WTC11 (cell line): ENCODE measurements around the gene IFT20. TPM values are rescaled to one million over a fixed set of nuclear protein-coding genes. Genes with fewer than 3 reads are reported as not detected.

Experiments
- ATAC-seq: fragments of 200-7000 bp; cut with Tn5 transposase; 2 replicates; pipeline ENCODE4 v1.10.0; 2021; ENCODE audit warnings: mild to moderate bottlenecking, moderate library complexity
- CTCF ChIA-PET: fragments of 300-600 bp; sonication (Branson Sonifier 250); formaldehyde crosslinking; loops from one replicate; lab custom pipeline; 2021; ENCODE audit warnings: antibody characterized with exemption; lab: Charles Lee
- POLR2A ChIA-PET: fragments of 350-600 bp; sonication (Branson Sonifier 250); formaldehyde crosslinking; loops from one replicate; lab custom pipeline; 2021; ENCODE audit warnings: antibody characterized with exemption; lab: Charles Lee
- DNase-seq: peaks from one replicate; pipeline ENCODE4 v3.0.0; 2021; ENCODE audit warnings: low spot score
- H3K27ac Mint-ChIP-seq: 2 replicates; pipeline ENCODE4 v1.8.0; 2021; ENCODE audit warnings: mixed read lengths
- H3K27me3 Mint-ChIP-seq: 2 replicates; pipeline ENCODE4 v1.8.0; 2021; ENCODE audit warnings: low read depth, mild to moderate bottlenecking, moderate library complexity, mixed read lengths
- H3K36me3 Mint-ChIP-seq: 2 replicates; pipeline ENCODE4 v1.8.0; 2021; ENCODE audit warnings: mixed read lengths
- H3K4me1 Mint-ChIP-seq: 2 replicates; pipeline ENCODE4 v1.8.0; 2022; ENCODE audit warnings: mixed read lengths
- H3K4me3 Mint-ChIP-seq: 2 replicates; pipeline ENCODE4 v1.8.0; 2021; ENCODE audit warnings: mild to moderate bottlenecking, moderate library complexity, mixed read lengths
- H3K9me3 Mint-ChIP-seq: 2 replicates; pipeline ENCODE4 v1.8.0; 2021; ENCODE audit warnings: mixed read lengths
- GRHL2 ChIP-seq: fragments of 250-450 bp; sonication (Bioruptor Pico); IDR thresholded peaks from 2 replicates; pipeline ENCODE4 v1.8.0; 2022; ENCODE audit warnings: mild to moderate bottlenecking, moderate library complexity; ENCODE audit not compliant: insufficient replicate concordance, severe bottlenecking
- GTF2I ChIP-seq: fragments of 250-450 bp; sonication (Bioruptor Pico); conservative IDR thresholded peaks from 2 replicates; pipeline ENCODE4 v1.4.0; 2021; ENCODE audit warnings: mild to moderate bottlenecking
- OVOL2 ChIP-seq: fragments of 250-450 bp; sonication (Bioruptor Pico); IDR thresholded peaks from 2 replicates; pipeline ENCODE4 v1.9.0; 2021; ENCODE audit warnings: mild to moderate bottlenecking, borderline replicate concordance
- TP53 ChIP-seq: sonication (generic); formaldehyde crosslinking; IDR thresholded peaks from 2 replicates; pipeline ENCODE4 v1.8.1; 2023; ENCODE audit warnings: mild to moderate bottlenecking, missing genetic modification reagents
- ZNF219 ChIP-seq: sonication (generic); formaldehyde crosslinking; IDR thresholded peaks from 2 replicates; pipeline ENCODE4 v1.8.0; 2023; ENCODE audit warnings: missing genetic modification reagents, mild to moderate bottlenecking, borderline replicate concordance
- total RNA-seq: library from RNA; stranded (reverse); gene quantifications from 3 replicates; pipeline ENCODE4 v1.2.3, GENCODE V29; 2021
- TF ChIP-seq, protein P1 (sequence below): sonication (generic); formaldehyde crosslinking; IDR thresholded peaks from 2 replicates; pipeline ENCODE4 v1.8.1; 2022; ENCODE audit warnings: mild to moderate bottlenecking, moderate library complexity, missing genetic modification reagents
- TF ChIP-seq, protein P2 (sequence below): sonication (generic); formaldehyde crosslinking; IDR thresholded peaks from 2 replicates; pipeline ENCODE4 v1.8.1; 2023; ENCODE audit warnings: mild to moderate bottlenecking, missing genetic modification reagents
- TF ChIP-seq, protein P3 (sequence below): fragments of 250-450 bp; sonication (Bioruptor Pico); IDR thresholded peaks from 2 replicates; pipeline ENCODE4 v1.9.0; 2021; ENCODE audit warnings: moderate library complexity, mild to moderate bottlenecking, inconsistent platforms, borderline replicate concordance
- TF ChIP-seq, protein P4 (sequence below): fragments of 250-450 bp; sonication (Bioruptor Pico); IDR thresholded peaks from 2 replicates; pipeline ENCODE4 v1.9.0; 2021; ENCODE audit warnings: mild to moderate bottlenecking, borderline replicate concordance
- TF ChIP-seq, protein P5 (sequence below): sonication (generic); formaldehyde crosslinking; IDR thresholded peaks from 2 replicates; pipeline ENCODE4 v1.8.0; 2022; ENCODE audit warnings: missing genetic modification reagents
- TF ChIP-seq, protein P6 (sequence below): sonication (generic); formaldehyde crosslinking; IDR thresholded peaks from 2 replicates; pipeline ENCODE4 v1.8.0; 2023; ENCODE audit warnings: missing genetic modification reagents
- TF ChIP-seq, protein P7 (sequence below): sonication (generic); formaldehyde crosslinking; conservative IDR thresholded peaks from 2 replicates; pipeline ENCODE4 v1.8.1; 2022; ENCODE audit warnings: mild to moderate bottlenecking, missing genetic modification reagents
- TF ChIP-seq, protein P8 (sequence below): fragments of 250-450 bp; sonication (Bioruptor Pico); conservative IDR thresholded peaks from 2 replicates; pipeline ENCODE4 v1.9.0; 2021; ENCODE audit warnings: mild to moderate bottlenecking
- TF ChIP-seq, protein P9 (sequence below): sonication (generic); formaldehyde crosslinking; IDR thresholded peaks from 2 replicates; pipeline ENCODE4 v1.8.1; 2023; ENCODE audit warnings: mild to moderate bottlenecking, missing genetic modification reagents
- TF ChIP-seq, protein P10 (sequence below): fragments of 250-450 bp; sonication (Bioruptor Pico); IDR thresholded peaks from 2 replicates; pipeline ENCODE4 v1.9.0; 2021; ENCODE audit warnings: mild to moderate bottlenecking

IFT20 gene
- total RNA-seq, 1 experiment from 2014 or later: 17.6 TPM

DNA sequence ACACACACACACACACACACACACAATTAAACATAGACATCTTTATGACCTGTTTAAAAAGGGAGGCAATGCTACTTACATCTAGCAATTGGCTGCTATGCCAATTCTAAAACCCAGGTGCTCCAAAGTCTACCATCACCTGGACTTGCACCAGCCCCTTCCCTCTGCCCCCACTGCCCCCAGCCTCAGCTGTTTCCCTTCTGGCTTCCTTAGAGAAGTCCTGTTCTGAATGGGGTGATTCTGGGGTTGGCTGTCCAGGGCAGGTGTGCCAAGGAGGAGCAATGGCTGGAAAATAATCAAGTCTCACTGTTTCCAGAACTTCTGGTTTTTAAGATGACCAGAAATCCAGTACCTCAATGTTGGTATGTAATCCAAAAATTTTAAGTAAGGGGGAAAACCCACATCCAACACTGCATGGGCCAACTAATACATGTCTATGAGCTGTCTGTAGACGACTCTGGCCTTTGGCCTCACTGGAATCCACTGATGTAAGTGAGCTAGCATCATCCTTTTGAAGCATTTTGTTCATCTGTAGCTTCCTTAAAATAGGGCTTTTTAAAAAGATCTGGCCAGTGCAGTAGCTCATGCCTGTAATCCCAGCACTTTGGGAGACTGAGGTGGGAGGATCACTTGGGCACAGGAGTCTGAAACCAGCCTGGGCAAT, 2.1 kb downstream of the IFT20 start:
- Mint-ChIP-seq H3K27me3 (no peaks in the 10 kb centered on the region), H3K4me3 (no peak overlapping the region; the same call in 1 of the 2 replicates), H3K27ac (no peak overlapping the region), H3K36me3 (peaks cover 10% of the 10 kb centered on the region), H3K9me3 (no peaks in the 10 kb centered on the region), H3K4me1 (peaks cover 20% of the 10 kb centered on the region)
- ATAC-seq (no peak), DNase-seq (no peak)
- ChIA-PET CTCF (interaction anchor here (3.6 kb wide), 1 partner anchor 15 kb away, joined by 12 read pairs; the partner anchor contains the start of gene TMEM97), POLR2A (interaction anchor here (0.5 to 0.7 kb wide), 2 partner anchors 12 to 605 kb away, joined by 3 to 5 read pairs; no protein-coding TSS in a partner anchor)
- TF ChIP-seq, protein P1, sequence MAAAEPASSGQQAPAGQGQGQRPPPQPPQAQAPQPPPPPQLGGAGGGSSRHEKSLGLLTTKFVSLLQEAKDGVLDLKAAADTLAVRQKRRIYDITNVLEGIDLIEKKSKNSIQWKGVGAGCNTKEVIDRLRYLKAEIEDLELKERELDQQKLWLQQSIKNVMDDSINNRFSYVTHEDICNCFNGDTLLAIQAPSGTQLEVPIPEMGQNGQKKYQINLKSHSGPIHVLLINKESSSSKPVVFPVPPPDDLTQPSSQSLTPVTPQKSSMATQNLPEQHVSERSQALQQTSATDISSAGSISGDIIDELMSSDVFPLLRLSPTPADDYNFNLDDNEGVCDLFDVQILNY (CRISPR knock-in tag): no peak
- TF ChIP-seq, protein P2, sequence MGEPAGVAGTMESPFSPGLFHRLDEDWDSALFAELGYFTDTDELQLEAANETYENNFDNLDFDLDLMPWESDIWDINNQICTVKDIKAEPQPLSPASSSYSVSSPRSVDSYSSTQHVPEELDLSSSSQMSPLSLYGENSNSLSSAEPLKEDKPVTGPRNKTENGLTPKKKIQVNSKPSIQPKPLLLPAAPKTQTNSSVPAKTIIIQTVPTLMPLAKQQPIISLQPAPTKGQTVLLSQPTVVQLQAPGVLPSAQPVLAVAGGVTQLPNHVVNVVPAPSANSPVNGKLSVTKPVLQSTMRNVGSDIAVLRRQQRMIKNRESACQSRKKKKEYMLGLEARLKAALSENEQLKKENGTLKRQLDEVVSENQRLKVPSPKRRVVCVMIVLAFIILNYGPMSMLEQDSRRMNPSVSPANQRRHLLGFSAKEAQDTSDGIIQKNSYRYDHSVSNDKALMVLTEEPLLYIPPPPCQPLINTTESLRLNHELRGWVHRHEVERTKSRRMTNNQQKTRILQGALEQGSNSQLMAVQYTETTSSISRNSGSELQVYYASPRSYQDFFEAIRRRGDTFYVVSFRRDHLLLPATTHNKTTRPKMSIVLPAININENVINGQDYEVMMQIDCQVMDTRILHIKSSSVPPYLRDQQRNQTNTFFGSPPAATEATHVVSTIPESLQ (CRISPR knock-in tag): no peak
- TF ChIP-seq, protein P3, sequence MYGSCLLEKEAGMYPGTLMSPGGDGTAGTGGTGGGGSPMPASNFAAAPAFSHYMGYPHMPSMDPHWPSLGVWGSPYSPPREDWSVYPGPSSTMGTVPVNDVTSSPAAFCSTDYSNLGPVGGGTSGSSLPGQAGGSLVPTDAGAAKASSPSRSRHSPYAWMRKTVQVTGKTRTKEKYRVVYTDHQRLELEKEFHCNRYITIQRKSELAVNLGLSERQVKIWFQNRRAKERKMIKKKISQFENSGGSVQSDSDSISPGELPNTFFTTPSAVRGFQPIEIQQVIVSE (CRISPR knock-in tag): no peak
- TF ChIP-seq, protein P4, sequence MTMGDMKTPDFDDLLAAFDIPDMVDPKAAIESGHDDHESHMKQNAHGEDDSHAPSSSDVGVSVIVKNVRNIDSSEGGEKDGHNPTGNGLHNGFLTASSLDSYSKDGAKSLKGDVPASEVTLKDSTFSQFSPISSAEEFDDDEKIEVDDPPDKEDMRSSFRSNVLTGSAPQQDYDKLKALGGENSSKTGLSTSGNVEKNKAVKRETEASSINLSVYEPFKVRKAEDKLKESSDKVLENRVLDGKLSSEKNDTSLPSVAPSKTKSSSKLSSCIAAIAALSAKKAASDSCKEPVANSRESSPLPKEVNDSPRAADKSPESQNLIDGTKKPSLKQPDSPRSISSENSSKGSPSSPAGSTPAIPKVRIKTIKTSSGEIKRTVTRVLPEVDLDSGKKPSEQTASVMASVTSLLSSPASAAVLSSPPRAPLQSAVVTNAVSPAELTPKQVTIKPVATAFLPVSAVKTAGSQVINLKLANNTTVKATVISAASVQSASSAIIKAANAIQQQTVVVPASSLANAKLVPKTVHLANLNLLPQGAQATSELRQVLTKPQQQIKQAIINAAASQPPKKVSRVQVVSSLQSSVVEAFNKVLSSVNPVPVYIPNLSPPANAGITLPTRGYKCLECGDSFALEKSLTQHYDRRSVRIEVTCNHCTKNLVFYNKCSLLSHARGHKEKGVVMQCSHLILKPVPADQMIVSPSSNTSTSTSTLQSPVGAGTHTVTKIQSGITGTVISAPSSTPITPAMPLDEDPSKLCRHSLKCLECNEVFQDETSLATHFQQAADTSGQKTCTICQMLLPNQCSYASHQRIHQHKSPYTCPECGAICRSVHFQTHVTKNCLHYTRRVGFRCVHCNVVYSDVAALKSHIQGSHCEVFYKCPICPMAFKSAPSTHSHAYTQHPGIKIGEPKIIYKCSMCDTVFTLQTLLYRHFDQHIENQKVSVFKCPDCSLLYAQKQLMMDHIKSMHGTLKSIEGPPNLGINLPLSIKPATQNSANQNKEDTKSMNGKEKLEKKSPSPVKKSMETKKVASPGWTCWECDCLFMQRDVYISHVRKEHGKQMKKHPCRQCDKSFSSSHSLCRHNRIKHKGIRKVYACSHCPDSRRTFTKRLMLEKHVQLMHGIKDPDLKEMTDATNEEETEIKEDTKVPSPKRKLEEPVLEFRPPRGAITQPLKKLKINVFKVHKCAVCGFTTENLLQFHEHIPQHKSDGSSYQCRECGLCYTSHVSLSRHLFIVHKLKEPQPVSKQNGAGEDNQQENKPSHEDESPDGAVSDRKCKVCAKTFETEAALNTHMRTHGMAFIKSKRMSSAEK: no peak
- TF ChIP-seq, protein P5, sequence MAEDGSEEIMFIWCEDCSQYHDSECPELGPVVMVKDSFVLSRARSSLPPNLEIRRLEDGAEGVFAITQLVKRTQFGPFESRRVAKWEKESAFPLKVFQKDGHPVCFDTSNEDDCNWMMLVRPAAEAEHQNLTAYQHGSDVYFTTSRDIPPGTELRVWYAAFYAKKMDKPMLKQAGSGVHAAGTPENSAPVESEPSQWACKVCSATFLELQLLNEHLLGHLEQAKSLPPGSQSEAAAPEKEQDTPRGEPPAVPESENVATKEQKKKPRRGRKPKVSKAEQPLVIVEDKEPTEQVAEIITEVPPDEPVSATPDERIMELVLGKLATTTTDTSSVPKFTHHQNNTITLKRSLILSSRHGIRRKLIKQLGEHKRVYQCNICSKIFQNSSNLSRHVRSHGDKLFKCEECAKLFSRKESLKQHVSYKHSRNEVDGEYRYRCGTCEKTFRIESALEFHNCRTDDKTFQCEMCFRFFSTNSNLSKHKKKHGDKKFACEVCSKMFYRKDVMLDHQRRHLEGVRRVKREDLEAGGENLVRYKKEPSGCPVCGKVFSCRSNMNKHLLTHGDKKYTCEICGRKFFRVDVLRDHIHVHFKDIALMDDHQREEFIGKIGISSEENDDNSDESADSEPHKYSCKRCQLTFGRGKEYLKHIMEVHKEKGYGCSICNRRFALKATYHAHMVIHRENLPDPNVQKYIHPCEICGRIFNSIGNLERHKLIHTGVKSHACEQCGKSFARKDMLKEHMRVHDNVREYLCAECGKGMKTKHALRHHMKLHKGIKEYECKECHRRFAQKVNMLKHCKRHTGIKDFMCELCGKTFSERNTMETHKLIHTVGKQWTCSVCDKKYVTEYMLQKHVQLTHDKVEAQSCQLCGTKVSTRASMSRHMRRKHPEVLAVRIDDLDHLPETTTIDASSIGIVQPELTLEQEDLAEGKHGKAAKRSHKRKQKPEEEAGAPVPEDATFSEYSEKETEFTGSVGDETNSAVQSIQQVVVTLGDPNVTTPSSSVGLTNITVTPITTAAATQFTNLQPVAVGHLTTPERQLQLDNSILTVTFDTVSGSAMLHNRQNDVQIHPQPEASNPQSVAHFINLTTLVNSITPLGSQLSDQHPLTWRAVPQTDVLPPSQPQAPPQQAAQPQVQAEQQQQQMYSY (CRISPR knock-in tag): no peak
- TF ChIP-seq GRHL2 (CRISPR knock-in tag) (no peak), OVOL2 (CRISPR knock-in tag) (no peak), ZNF219 (CRISPR knock-in tag) (no peak), TP53 (CRISPR knock-in tag) (no peak), GTF2I (no peak)
- TF ChIP-seq, protein P6, sequence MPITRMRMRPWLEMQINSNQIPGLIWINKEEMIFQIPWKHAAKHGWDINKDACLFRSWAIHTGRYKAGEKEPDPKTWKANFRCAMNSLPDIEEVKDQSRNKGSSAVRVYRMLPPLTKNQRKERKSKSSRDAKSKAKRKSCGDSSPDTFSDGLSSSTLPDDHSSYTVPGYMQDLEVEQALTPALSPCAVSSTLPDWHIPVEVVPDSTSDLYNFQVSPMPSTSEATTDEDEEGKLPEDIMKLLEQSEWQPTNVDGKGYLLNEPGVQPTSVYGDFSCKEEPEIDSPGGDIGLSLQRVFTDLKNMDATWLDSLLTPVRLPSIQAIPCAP (CRISPR knock-in tag): no peak
- TF ChIP-seq, protein P7, sequence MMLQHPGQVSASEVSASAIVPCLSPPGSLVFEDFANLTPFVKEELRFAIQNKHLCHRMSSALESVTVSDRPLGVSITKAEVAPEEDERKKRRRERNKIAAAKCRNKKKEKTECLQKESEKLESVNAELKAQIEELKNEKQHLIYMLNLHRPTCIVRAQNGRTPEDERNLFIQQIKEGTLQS: no peak
- TF ChIP-seq, protein P8, sequence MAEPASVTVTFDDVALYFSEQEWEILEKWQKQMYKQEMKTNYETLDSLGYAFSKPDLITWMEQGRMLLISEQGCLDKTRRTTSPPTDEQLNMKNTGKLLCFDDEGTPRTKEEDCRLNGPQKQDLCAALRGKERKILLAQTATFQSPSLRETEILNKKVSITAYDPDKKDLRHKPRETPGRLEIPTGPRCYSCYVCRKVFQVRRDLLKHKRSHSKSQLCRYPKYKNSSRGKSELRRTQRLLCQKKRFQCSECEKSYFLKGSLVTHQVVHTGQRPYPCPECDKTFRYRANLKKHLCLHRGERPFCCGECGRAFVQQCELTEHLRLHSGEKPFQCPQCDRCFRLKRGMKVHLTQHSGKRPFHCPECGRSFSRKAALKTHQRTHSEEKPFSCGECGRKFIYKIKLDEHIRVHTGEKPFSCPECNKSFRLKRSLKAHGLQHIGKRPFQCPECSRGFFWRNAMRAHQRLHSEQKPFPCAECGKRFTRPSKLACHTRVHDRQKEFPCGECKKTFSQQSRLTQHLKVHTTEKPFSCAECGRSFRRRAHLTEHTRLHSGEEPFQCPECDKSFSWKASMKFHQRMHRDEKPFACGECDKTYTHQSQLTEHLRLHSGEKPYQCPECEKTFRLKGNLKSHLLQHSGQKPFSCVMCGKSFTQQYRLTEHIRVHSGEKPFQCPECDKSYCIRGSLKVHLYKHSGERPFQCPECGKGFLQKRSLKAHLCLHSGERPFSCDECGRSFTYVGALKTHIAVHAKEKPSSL (CRISPR knock-in tag): no peak
- TF ChIP-seq, protein P9, sequence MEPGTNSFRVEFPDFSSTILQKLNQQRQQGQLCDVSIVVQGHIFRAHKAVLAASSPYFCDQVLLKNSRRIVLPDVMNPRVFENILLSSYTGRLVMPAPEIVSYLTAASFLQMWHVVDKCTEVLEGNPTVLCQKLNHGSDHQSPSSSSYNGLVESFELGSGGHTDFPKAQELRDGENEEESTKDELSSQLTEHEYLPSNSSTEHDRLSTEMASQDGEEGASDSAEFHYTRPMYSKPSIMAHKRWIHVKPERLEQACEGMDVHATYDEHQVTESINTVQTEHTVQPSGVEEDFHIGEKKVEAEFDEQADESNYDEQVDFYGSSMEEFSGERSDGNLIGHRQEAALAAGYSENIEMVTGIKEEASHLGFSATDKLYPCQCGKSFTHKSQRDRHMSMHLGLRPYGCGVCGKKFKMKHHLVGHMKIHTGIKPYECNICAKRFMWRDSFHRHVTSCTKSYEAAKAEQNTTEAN (CRISPR knock-in tag): no peak
- TF ChIP-seq, protein P10, sequence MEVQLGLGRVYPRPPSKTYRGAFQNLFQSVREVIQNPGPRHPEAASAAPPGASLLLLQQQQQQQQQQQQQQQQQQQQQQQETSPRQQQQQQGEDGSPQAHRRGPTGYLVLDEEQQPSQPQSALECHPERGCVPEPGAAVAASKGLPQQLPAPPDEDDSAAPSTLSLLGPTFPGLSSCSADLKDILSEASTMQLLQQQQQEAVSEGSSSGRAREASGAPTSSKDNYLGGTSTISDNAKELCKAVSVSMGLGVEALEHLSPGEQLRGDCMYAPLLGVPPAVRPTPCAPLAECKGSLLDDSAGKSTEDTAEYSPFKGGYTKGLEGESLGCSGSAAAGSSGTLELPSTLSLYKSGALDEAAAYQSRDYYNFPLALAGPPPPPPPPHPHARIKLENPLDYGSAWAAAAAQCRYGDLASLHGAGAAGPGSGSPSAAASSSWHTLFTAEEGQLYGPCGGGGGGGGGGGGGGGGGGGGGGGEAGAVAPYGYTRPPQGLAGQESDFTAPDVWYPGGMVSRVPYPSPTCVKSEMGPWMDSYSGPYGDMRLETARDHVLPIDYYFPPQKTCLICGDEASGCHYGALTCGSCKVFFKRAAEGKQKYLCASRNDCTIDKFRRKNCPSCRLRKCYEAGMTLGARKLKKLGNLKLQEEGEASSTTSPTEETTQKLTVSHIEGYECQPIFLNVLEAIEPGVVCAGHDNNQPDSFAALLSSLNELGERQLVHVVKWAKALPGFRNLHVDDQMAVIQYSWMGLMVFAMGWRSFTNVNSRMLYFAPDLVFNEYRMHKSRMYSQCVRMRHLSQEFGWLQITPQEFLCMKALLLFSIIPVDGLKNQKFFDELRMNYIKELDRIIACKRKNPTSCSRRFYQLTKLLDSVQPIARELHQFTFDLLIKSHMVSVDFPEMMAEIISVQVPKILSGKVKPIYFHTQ (CRISPR knock-in tag): no peak
